H1 (cell line): ENCODE results near the gene BBS5. TPM values are rescaled to one million over a fixed set of nuclear protein-coding genes. Genes with fewer than 3 reads are reported as not detected.

Experiments used
- CTCF ChIA-PET: fragments of 300-600 bp; sonication (Branson Sonifier 250); formaldehyde crosslinking; loops from one replicate; lab custom pipeline; 2021; ENCODE audit not compliant: partially characterized antibody; lab: Charles Lee
- POLR2A ChIA-PET: fragments of 300-600 bp; sonication (Branson Sonifier 250); formaldehyde crosslinking; loops from one replicate; lab custom pipeline; 2021; ENCODE audit warnings: inconsistent platforms; ENCODE audit not compliant: partially characterized antibody; lab: Charles Lee
- DNase-seq, 2 experiments: peaks; one replicate each; pipeline versions ENCODE4 v3.0.0 to v3.0.0-alpha.2; 2010 to 2022; ENCODE audit warnings: low spot score in 2 of 2, low read depth in 1 of 2, mixed read lengths in 1 of 2
- FAIRE-seq: peaks from 2 replicates; lab custom pipeline; 2011; peaks lifted over from hg19 to GRCh38; lab: Jason Lieb, UNC
- H2AFZ ChIP-seq: 2 replicates; pipeline ENCODE4 v1.8.1; 2012; ENCODE audit warnings: low read length, inconsistent platforms
- H2AK5ac ChIP-seq: 2 replicates; pipeline ENCODE4 v1.6.1; 2013; ENCODE audit warnings: low read depth, low read length
- H2BK120ac ChIP-seq: replicated peaks from 2 replicates; pipeline ENCODE3; 2013; ENCODE audit warnings: low read depth, low read length, inconsistent platforms
- H2BK12ac ChIP-seq: 2 replicates; pipeline ENCODE4 v1.6.1; 2013; ENCODE audit warnings: low read depth, low read length
- H2BK15ac ChIP-seq: 2 replicates; pipeline ENCODE4 v1.6.1; 2013; ENCODE audit warnings: low read length
- H2BK20ac ChIP-seq: 2 replicates; pipeline ENCODE4 v1.6.1; 2013; ENCODE audit warnings: low read length
- H2BK5ac ChIP-seq: 2 replicates; pipeline ENCODE4 v1.6.1; 2013; ENCODE audit warnings: low read depth, low read length
- H3K14ac ChIP-seq: 2 replicates; pipeline ENCODE4 v1.6.1; 2013; ENCODE audit warnings: inconsistent platforms; ENCODE audit not compliant: insufficient read length
- H3K18ac ChIP-seq: 2 replicates; pipeline ENCODE4 v1.6.1; 2013; ENCODE audit warnings: low read length; ENCODE audit errors: extremely low read depth
- H3K23ac ChIP-seq: 2 replicates; pipeline ENCODE4 v1.6.1; 2013; ENCODE audit warnings: inconsistent platforms; ENCODE audit not compliant: insufficient read length
- H3K23me2 ChIP-seq: 2 replicates; pipeline ENCODE4 v1.6.1; 2013; ENCODE audit warnings: low read depth, low read length
- H3K27ac ChIP-seq: 2 replicates; pipeline ENCODE4 v1.6.1; 2011; ENCODE audit warnings: low read depth, low read length, inconsistent platforms
- H3K27me3 ChIP-seq, 4 experiments: replicated peaks in 1 of 4; 1 replicate in 1 of 4; 2 replicates in 3 of 4; pipeline versions ENCODE4 v1.6.1 to v1.8.1; 2011 to 2013; ENCODE audit warnings: low read length in 3 of 4, mild to moderate bottlenecking in 3 of 4, inconsistent platforms in 2 of 4, mixed read lengths in 2 of 4, moderate library complexity in 1 of 4; ENCODE audit not compliant: control insufficient read depth in 3 of 4, insufficient read depth in 3 of 4; ENCODE audit errors: extremely low read depth in 1 of 4
- H3K36me3 ChIP-seq, 4 experiments: 2 replicates each; pipeline versions ENCODE4 v1.6.1 to v1.8.1; 2011 to 2013; ENCODE audit warnings: mild to moderate bottlenecking in 4 of 4, low read length in 3 of 4, moderate library complexity in 2 of 4, control low read depth in 1 of 4, inconsistent platforms in 1 of 4; ENCODE audit not compliant: insufficient read depth in 4 of 4, control insufficient read depth in 2 of 4
- H3K4ac ChIP-seq: replicated peaks from 2 replicates; pipeline ENCODE3; 2013; ENCODE audit warnings: low read length, low read depth, mixed read lengths, inconsistent platforms; ENCODE audit not compliant: insufficient read length
- H3K4me1 ChIP-seq, 4 experiments: replicated peaks in 1 of 4; 1 replicate in 1 of 4; 2 replicates in 3 of 4; pipeline versions ENCODE4 v1.6.1 to v1.8.1; 2011 to 2013; ENCODE audit warnings: low read length in 3 of 4, inconsistent platforms in 2 of 4, mixed read lengths in 1 of 4; ENCODE audit not compliant: insufficient read depth in 4 of 4, control insufficient read depth in 3 of 4
- H3K4me2 ChIP-seq, 2 experiments: 2 replicates each; pipeline versions ENCODE4 v1.6.1 to v1.8.1; 2011 to 2013; ENCODE audit warnings: low read depth in 2 of 2, low read length in 2 of 2, control low read depth in 1 of 2, inconsistent platforms in 1 of 2, mild to moderate bottlenecking in 1 of 2; ENCODE audit not compliant: insufficient read depth in 1 of 2
- H3K4me3 ChIP-seq, 4 experiments: fragments of 200-600, 300-600 bp in 1 of 4; sonication (generic), shearing (Covaris generic), sonication (Bioruptor Twin) in 1 of 4; 2 replicates each; pipeline versions ENCODE4 v1.5.1 to v1.8.1; 2011 to 2016; ENCODE audit warnings: low read length in 4 of 4, low read depth in 3 of 4, control low read depth in 2 of 4, inconsistent platforms in 2 of 4, mild to moderate bottlenecking in 2 of 4, mixed read lengths in 1 of 4, moderate library complexity in 1 of 4; ENCODE audit not compliant: insufficient read depth in 2 of 4; ENCODE audit errors: extremely low read depth in 1 of 4
- H3K56ac ChIP-seq: replicated peaks from 2 replicates; pipeline ENCODE3; 2013; ENCODE audit warnings: low read depth, mild to moderate bottlenecking, mixed read lengths, low read length, inconsistent platforms; ENCODE audit not compliant: insufficient read length
- H3K79me1 ChIP-seq: 2 replicates; pipeline ENCODE4 v1.6.1; 2013; ENCODE audit warnings: low read depth, low read length, control low read depth
- H3K79me2 ChIP-seq, 2 experiments: 2 replicates each; pipeline versions ENCODE4 v1.6.1 to v1.8.1; 2012 to 2013; ENCODE audit warnings: low read length in 2 of 2, mild to moderate bottlenecking in 2 of 2, inconsistent platforms in 1 of 2; ENCODE audit not compliant: insufficient read depth in 2 of 2, control insufficient read depth in 1 of 2
- H3K9ac ChIP-seq, 4 experiments: replicated peaks in 1 of 4; 1 replicate in 1 of 4; 2 replicates in 3 of 4; pipeline versions ENCODE4 v1.6.1 to v1.8.1; 2011 to 2013; ENCODE audit warnings: low read depth in 3 of 4, low read length in 3 of 4, control low read depth in 2 of 4, mild to moderate bottlenecking in 2 of 4, moderate library complexity in 2 of 4, inconsistent platforms in 1 of 4; ENCODE audit errors: extremely low read depth in 1 of 4
- H3K9me3 ChIP-seq, 2 experiments: 2 replicates each; pipeline versions ENCODE4 v1.6.1 to v1.8.1; 2012 to 2013; ENCODE audit warnings: mild to moderate bottlenecking in 2 of 2, moderate library complexity in 2 of 2, control low read depth in 1 of 2, inconsistent platforms in 1 of 2, low read depth in 1 of 2, low read length in 1 of 2, mixed read lengths in 1 of 2; ENCODE audit not compliant: insufficient read depth in 2 of 2
- H4K20me1 ChIP-seq, 2 experiments: replicated peaks in 1 of 2; 2 replicates each; pipeline versions ENCODE3 to v1.8.1; 2011 to 2013; ENCODE audit warnings: inconsistent platforms in 2 of 2, low read length in 2 of 2, mild to moderate bottlenecking in 1 of 2; ENCODE audit not compliant: insufficient read depth in 2 of 2, control insufficient read depth in 1 of 2
- H4K5ac ChIP-seq: 2 replicates; pipeline ENCODE4 v1.6.1; 2013; ENCODE audit warnings: low read length, low read depth, mixed read lengths, inconsistent platforms; ENCODE audit not compliant: insufficient read length
- H4K8ac ChIP-seq: 2 replicates; pipeline ENCODE4 v1.8.0; 2013; ENCODE audit warnings: mild to moderate bottlenecking, moderate library complexity, low read length, inconsistent platforms; ENCODE audit not compliant: insufficient read depth; ENCODE audit errors: extremely low read depth
- H4K91ac ChIP-seq: replicated peaks from 2 replicates; pipeline ENCODE3; 2013; ENCODE audit warnings: low read length, mixed read lengths, inconsistent platforms; ENCODE audit not compliant: insufficient read length
- BCL11A ChIP-seq, 2 experiments: IDR thresholded peaks; one replicate each; pipeline ENCODE4 v1.6.1; 2011; ENCODE audit warnings: low read depth in 2 of 2, low read length in 2 of 2, mild to moderate bottlenecking in 2 of 2
- E2F6 ChIP-seq: IDR thresholded peaks from 2 replicates; pipeline ENCODE4 v1.6.1; 2012; ENCODE audit warnings: inconsistent platforms
- EP300 ChIP-seq, 2 experiments: IDR thresholded peaks; 1 replicate in 1 of 2; 2 replicates in 1 of 2; pipeline ENCODE4 v1.6.1; 2011 to 2012; ENCODE audit warnings: low read depth in 2 of 2, low read length in 2 of 2, mild to moderate bottlenecking in 2 of 2, borderline replicate concordance in 1 of 2, inconsistent platforms in 1 of 2, moderate library complexity in 1 of 2
- HDAC6 ChIP-seq: IDR thresholded peaks from one replicate; pipeline ENCODE4 v1.7.1; 2012; ENCODE audit warnings: low read depth, mild to moderate bottlenecking, inconsistent platforms, low read length, moderate library complexity
- RNF2 ChIP-seq: fragments of 200-900, 300-1000 bp; sonication (generic); IDR thresholded peaks from 2 replicates; pipeline ENCODE4 v1.7.1; 2016; ENCODE audit warnings: borderline replicate concordance, low read depth, mild to moderate bottlenecking, antibody characterized with exemption, low read length; ENCODE audit not compliant: poor library complexity, severe bottlenecking; ENCODE audit errors: missing control alignments
- SIRT6 ChIP-seq: IDR thresholded peaks from one replicate; pipeline ENCODE4 v1.7.1; 2012; ENCODE audit warnings: low read length, inconsistent platforms
- SIX5 ChIP-seq: IDR thresholded peaks from 2 replicates; pipeline ENCODE4 v1.6.1; 2011; ENCODE audit warnings: mild to moderate bottlenecking, low read depth, low read length
- SP2 ChIP-seq: IDR thresholded peaks from 2 replicates; pipeline ENCODE4 v1.6.1; 2012; ENCODE audit warnings: mild to moderate bottlenecking, low read length, inconsistent platforms
- WGBS, 2 experiments: shearing (Covaris generic) in 1 of 2; methylation state at CpG; one replicate each; pipeline versions ENCODE4 v1.1.6 to v1.1.7; 2013 to 2015; ENCODE audit warnings: low lambda C conversion rate in 2 of 2, mixed read lengths in 2 of 2, inconsistent platforms in 1 of 2, low coverage in 1 of 2, missing lambda C conversion rate in 1 of 2; ENCODE audit not compliant: insufficient replicate concordance in 2 of 2, insufficient coverage in 1 of 2, insufficient read length in 1 of 2; ENCODE audit errors: extremely low coverage in 1 of 2, missing lambda C conversion rate in 1 of 2; 5-methylcytosine and 5-hydroxymethylcytosine counted together
- polyA plus RNA-seq, 7 experiments: library from polyadenylated mRNA; depleted of rRNA in 3 of 7; stranded (reverse) in 5 of 7; unstranded in 2 of 7; fragments of >200 nt in 5 of 7; fragments of 200-250 nt in 2 of 7; gene quantifications; 1 replicate in 5 of 7; 2 replicates in 1 of 7; 4 replicates in 1 of 7; pipeline versions ENCODE4 v1.2.1 to v1.2.3, GENCODE V29; 2011 to 2013; ENCODE audit warnings: missing spikeins in 2 of 7, mixed read lengths in 2 of 7
- total RNA-seq: library from RNA; stranded (reverse); fragmentation: NEBNext Ultra II Directional; extraction: Animal tissue kit (Norgen Biotek cat#: 25700); gene quantifications from 2 replicates; pipeline ENCODE4 v1.2.1, GENCODE V29; 2021
- TF ChIP-seq, protein P1 (sequence below): IDR thresholded peaks from 2 replicates; pipeline ENCODE4 v1.6.1; 2012; ENCODE audit warnings: low read length, inconsistent platforms

Gene BBS5
- total and polyA plus RNA-seq, 2 of the 8 experiments (the other 6 are each of a cell fraction or from before 2014, with no cell fraction given), result 0.20 to 0.36 TPM

DNA sequence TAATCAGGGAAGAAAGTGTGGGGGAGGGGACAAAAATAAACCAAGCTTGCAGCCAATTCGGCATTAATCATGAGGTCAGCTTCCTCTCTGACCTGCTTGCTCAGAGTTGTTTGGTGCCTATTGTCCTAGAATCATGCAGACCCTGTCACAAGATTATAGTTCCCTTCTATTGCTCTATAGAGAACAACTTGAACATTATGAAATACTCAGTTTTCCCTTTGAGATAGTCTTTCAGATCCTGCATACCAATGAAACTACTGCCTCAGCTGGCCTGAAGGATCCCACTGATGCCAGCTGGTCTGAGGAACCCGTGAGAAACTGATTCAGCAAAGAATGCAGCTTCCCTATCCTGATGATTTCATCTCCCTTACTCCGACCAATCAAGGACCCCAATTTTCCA is 955 bp upstream of the BBS5 start:
- no peaks in the 10 kb centered on the region for H3K9me3 ChIP-seq
- no peak overlapping the region for H4K8ac ChIP-seq
- no peaks in the 10 kb centered on the region for H3K79me2 ChIP-seq
- H3K4me1 ChIP-seq, result no peaks in the 10 kb centered on the region; a peak in 2 of 7 replicates
- no peaks in the 10 kb centered on the region for H3K36me3 ChIP-seq
- FAIRE-seq (no peak), DNase-seq (no peak)
- ChIA-PET CTCF (interaction anchor here (1.0 to 1.6 kb wide), 4 partner anchors 26 to 349 kb away, joined by 3 read pairs; partner anchors contain the start of gene UBR3), POLR2A (interaction anchor here (0.6 kb wide), 1 partner anchor 16 kb away, joined by 3 read pairs; no protein-coding TSS in a partner anchor)
- H3K4me3 ChIP-seq, result no peak overlapping the region
- H4K20me1 ChIP-seq, result no peaks in the 10 kb centered on the region
- no peak overlapping the region for H3K27ac ChIP-seq
- no peak overlapping the region for H3K56ac ChIP-seq
- H3K4me2 ChIP-seq, result no peak overlapping the region; a peak in 1 of 4 replicates
- no peak overlapping the region for H3K4ac ChIP-seq
- H3K79me1 ChIP-seq, result no peaks in the 10 kb centered on the region
- no peak overlapping the region for H3K9ac ChIP-seq
- H4K5ac ChIP-seq, result no peak overlapping the region
- 75% methylated on average over 3 of the region's 3 CpGs; no CpG with 5 or more reads in 1 of the 2 experiments for WGBS, 2 experiments
- no peak overlapping the region for H2BK5ac ChIP-seq
- peaks cover 16 to 29% (median 27%) of the 10 kb centered on the region in 4 experiments for H3K27me3 ChIP-seq
- H2BK15ac ChIP-seq, result no peak overlapping the region
- H2BK20ac ChIP-seq, result no peak overlapping the region
- H3K23me2 ChIP-seq, result peaks cover 1% of the 10 kb centered on the region; the same call in 1 of the 2 replicates
- H2AFZ ChIP-seq, result no peak overlapping the region
- H3K23ac ChIP-seq, result no peak overlapping the region
- no peak overlapping the region for H3K14ac ChIP-seq
- no peak overlapping the region for H2BK12ac ChIP-seq
- H3K18ac ChIP-seq, result no peak overlapping the region
- no peak overlapping the region for H4K91ac ChIP-seq
- TF ChIP-seq HDAC6, result no peak
- no peak for TF ChIP-seq RNF2
- TF ChIP-seq BCL11A (IDR thresholded peaks at IDR 0.05; ENCODE audit: low read depth in 2 of 2, low read length in 2 of 2), result no peak
- no peak for TF ChIP-seq E2F6
- TF ChIP-seq SP2, result no peak
- no peak for TF ChIP-seq SIRT6
- TF ChIP-seq EP300 (IDR thresholded peaks at IDR 0.05; ENCODE audit: borderline replicate concordance in 1 of 2, low read depth in 2 of 2, low read length in 2 of 2), result no peak
- TF ChIP-seq, protein P1, sequence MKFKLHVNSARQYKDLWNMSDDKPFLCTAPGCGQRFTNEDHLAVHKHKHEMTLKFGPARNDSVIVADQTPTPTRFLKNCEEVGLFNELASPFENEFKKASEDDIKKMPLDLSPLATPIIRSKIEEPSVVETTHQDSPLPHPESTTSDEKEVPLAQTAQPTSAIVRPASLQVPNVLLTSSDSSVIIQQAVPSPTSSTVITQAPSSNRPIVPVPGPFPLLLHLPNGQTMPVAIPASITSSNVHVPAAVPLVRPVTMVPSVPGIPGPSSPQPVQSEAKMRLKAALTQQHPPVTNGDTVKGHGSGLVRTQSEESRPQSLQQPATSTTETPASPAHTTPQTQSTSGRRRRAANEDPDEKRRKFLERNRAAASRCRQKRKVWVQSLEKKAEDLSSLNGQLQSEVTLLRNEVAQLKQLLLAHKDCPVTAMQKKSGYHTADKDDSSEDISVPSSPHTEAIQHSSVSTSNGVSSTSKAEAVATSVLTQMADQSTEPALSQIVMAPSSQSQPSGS, result no peak
- no peak for TF ChIP-seq SIX5
- TF ChIP-seq, all 59 proteins: peak for 0
- Histone ChIP-seq H2AK5ac (no peak overlapping the region), H2BK120ac (no peak overlapping the region)
